GM19328 (cell line): Measurements from ENCODE around the gene SNAP47.

ENCODE experiments used
- ATAC-seq: cut with Tn5 transposase; IDR thresholded peaks from one replicate; pipeline ENCODE4 v1.9.1; 2021; ENCODE audit warnings: mild to moderate bottlenecking, moderate library complexity; ENCODE audit not compliant: unreplicated experiment

The SNAP47 gene

DNA sequence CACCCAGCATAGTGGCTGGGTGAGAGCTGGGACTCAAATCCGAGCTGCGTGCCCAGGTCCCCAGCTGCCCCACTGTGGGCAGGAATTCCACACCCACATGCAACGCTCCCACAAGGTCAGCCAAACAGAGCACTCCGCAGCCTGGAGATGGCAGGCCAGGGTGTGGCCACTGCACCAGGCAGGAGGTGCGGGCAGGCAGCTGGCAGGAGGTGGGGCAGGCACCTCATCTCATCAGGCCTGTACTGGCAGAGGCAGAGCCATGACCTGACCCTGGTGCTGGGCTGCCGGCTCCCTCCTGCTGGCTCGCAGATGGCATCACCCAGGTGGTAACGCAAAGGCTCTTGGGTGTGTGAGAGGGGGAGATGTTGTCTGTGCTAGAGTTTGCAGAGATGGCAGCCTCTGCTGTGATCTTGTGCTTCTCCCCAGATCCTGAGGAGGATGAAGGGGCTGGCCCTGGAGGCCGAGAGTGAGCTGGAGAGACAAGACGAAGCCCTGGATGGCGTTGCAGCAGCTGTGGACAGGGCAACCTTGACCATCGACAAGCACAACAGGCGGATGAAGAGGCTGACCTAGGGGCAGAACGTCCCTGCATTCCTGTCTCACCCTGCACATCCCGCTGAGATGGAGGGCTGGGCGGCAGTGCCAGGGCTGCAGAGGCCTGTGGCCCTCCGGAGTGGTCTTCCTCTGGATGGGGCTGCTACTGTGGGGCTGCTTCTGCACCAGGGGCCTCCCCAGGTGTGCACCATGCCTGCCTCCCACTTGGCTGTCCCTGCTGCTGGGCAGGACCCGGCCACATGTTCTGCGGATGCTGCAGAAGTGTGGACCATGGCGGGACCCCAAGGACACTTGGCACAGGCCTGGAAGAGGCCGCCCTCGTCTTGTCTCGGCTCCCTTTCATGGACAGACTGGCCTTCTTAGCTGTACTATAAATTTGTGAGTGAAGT lies 45.1 kb downstream of the SNAP47 start:
- no peak for ATAC-seq

GRCh38 chr1:227781314-227781930 lies 46.2 kb downstream of the SNAP47 start:
- ATAC-seq: no peak

GRCh38 chr1:227782226-227782625 lies 47.0 kb downstream of the SNAP47 start:
- ATAC-seq: no peak

- no peak for ATAC-seq
Observed at GRCh38 chr1:227785094-227785804, 50.0 kb downstream of the SNAP47 start.

- no peak for ATAC-seq
Observed at GRCh38 chr1:227785805-227786671, 50.8 kb downstream of the SNAP47 start.

DNA sequence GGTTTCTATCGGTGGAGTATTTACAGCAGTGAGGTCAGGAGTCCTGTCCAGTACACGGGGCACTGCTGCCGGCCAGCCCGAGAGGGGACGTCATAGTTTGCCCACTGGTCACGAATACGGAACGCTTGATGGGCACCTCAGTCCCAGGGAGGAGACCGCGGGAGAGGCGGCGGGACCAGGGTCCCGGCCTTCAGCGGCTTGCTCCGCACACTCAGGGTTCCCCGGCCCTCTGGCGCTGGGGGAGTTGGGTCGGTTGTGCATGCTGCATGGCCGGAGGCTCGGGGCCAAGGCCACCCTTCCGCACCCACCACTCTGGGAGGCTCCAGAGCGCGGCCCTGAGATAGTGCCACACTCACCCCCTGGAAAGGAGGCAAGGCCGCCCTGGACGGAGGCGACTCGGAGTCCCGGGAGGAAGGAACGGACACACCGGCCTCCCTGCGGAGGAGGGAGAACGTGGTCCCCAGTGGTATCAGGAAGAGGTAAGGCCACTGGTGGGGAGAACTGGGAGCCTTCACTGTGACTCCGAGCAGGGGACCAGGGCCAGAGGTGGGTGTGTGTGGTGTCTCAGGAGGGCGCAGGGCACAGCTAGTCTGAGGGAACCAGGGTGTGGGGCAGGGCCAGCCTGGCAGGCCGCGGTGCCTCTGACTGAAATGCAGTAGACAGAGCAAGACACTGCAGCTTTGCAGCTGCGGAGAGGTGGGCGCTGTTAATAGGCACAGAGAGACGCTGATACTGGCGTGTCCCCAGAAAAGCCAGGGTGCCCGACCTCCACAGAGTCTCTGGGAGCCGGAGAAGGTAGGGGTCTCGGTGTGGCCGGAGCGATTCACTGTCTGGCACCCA lies 51.7 kb downstream of the SNAP47 start:
- no peak for ATAC-seq

GRCh38 chr1:227787513-227788270 lies 52.5 kb downstream of the SNAP47 start:
- ATAC-seq: peak; percentile 96

DNA sequence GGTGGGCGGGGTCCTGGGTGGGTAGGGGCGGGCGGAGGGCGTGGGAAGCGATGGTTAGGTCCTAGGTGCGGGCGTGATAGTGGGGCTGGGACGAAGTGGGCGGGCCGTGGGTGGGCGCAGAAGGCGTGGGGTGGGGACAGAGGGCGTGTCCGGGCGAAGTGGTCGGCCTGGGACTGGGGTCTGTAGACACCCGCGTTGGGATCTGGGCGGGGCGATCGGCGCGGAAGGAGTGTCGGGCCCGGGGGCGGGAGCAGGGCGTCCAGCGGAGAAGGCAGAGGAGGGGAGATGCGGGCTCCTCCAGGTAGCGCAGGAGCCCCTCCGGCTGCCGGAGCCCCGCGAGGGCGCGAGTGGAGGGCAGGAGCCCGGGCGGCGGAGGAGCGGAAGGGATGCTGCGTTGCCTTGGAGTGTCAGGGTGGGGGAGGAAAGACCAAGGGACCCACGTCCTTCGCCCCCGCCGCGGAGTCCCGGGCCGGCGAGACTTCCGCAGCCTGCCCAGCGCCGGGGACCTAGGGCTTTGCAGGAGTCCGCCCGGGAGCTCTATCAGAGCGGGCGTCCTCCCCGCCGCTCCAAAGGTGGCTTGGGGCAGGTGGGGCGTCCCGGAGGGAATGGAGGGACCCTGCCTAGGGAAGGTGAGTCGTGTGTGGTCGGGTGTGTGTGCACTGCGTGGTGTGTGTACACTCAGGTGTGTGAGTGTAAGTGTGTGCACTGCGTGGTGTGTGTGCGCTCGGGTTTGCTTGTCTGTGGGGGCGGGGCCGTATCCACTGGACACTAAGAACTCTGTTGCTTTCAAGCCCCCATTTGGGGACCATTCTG lies 53.2 kb downstream of the SNAP47 start:
- ATAC-seq: peak; percentile 62

GRCh38 chr1:227789084-227790033 lies 54.1 kb downstream of the SNAP47 start:
- ATAC-seq: no peak

DNA sequence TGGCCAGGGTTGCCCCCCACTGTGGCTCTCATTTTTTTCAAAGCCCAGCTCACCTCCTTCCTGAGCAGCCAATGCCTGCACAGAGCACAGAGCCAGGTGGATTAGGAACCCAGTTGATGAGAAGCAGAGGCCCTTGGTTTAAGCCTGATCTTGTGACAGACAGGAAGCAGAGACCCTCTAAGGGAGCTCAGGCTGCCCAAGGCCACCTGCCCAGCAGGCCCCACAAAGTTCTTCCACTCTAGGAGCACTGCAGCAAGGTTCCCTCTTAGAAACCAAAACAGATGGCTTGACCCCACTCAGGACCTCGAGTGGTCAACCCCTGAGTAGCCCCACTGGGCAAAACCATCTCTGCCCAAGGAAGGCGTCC lies 54.8 kb downstream of the SNAP47 start:
- ATAC-seq: no peak

GRCh38 chr1:227790868-227791267 lies 55.6 kb downstream of the SNAP47 start:
- ATAC-seq: no peak

DNA sequence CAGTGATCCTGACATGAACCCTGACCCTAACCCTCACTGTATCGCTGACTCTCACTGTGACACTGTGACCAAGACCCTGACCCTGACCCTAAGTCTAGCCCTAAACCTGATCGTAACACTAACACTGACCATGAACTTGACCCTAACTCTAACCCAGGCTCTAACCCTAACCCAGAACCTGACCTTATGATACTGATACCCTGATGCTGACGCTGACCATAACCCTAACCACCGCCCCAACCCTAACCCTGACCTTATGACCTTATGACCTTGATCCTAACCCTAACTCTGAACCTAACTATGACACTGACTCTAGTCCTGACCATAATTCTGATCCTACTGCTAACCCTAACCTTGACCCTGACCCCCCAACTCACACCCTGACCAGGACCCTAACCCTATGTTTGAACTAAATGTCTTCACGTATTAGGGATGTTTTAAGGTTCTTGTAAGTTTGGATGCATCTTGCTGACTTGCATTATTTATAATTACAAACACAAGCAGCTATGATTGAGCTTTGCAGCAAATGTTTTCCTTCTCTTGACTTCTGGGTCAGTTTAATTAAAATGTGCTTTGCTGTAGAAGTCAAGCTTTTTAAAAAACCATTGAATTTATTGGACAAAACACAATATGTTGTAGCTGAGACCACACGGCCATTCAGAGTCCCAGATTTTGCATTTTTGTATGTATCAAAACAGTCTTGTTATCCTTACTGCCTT lies 56.3 kb downstream of the SNAP47 start:
- no peak for ATAC-seq

DNA sequence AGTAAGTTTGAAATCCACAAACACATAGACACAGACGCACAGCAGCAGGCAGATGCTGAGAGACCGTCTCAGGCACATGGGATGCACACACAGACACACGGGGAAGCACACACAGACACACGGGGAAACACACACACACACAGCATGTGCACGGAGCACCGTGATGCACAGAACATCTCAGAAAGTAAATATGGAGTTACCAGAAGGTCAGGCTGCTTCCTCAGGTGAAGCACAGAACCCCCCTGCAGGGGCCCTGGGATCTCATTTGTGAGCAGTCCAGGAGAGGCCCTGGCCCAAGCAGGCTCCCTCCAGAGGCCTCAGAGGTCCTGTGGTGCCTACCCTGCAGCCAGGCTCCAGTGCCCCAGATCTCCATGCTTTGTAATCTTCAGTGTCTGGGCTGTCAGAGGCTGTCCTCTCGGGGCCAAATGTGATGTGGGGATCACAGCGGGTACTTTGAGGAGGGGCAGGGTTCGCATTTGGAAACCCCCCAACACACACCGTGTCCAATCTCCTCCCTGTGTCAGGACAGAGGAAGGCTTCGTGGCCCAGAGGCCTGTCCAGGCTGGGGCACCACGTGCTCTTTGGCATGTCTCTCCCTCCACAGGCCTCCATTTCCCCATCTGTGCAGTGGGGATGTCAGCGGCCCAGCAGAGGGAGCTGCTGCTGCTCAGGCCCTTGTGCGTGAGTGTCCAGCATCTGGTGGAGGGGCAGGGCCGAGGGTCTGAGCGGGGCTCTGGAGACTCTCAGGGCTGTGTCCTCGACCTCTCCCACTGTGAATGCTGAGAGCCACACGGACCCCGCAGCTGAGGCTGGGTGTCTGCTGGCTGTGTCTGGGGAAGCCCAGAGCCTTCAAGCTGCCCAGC lies 57.2 kb downstream of the SNAP47 start:
- no peak for ATAC-seq

DNA sequence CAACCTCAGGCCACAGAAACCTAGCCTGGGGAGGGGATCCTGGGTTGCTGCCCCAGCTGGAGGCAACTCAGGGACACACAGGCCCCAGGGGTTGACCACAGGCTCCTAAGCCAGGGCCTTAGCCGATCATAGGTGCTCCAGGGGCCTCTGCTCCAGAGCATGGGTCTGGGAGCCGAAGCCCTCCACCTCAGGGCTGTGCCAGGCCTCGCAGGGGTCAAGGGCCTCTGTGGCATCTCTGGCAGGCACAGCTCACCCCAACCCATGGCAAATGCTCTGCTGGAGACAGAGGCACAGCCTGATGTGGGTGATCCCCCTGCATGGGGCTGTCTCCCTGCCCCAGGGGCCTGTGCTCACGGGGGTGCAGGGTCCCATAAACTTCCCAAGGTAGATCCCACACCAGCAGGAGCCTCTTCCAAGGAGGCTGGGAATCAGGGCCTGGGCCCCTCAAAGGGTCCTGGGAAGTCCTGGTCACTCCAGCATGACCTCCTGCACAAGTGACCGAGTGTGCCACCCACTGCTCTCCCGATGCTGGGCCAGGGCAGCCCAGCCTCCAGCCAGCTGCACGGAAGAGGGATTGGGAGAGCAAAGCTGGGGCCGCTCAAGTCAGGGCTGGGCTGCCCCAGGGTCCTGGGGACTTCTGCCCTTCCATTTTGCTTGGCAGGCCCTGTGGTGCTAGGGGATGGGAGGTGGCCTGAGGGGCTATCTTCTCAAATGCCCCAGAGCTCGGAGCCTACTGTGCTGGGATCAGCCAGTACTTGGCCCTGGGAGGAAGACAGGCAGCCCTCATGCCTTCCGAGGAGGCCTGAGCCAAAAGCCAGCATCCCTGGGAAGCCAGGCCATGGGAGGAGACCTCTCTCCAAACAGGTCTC lies 58.1 kb downstream of the SNAP47 start:
- ATAC-seq: no peak
